ENCODE data around the gene ZNF12.

- no peak for TF ChIP-seq CTCF (IDR thresholded peaks at IDR 0.05; ENCODE audit: low read depth, low read length)
- TF ChIP-seq MAX (IDR thresholded peaks at IDR 0.05; ENCODE audit: low read depth, low read length), result no peak
- no peak for TF ChIP-seq POLR2A (IDR thresholded peaks at IDR 0.05; ENCODE audit: extremely low read depth, insufficient read length)
Measured at GRCh38 chr7:6649241-6649961, 57.3 kb downstream of the ZNF12 start.
